ENCODE measurements around the gene CAPN12.

The CAPN12 gene

DNA sequence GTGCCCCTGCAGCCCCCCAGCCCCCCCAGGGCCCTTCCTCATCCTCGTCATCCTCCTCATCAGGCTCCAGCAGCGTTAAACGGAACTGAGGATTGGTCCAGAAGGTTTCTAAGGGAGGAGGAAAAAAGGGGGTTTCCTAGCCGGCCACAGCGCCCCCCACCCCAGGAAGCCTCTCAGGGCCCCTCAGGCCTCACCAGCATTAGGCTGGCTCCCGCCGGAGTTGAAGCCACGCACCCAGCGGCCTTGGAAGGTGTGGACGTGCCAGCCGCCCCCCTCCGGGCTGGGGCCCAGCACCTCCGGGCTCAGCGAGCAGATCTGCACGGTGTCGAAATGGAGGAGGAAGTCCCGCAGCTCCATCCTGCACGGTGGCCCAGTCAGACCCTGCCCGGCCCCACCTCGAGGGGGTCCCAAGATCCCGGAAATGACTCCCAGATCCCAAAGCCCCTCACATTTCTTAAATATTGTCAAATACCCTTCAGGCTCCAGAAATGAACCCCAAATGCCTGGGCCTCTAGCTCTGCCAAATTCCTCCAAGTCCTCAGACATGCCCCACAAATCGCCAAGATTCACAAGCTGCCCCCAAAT, 6.9 kb downstream of the CAPN12 start:
- no peak for DNase-seq

DNA sequence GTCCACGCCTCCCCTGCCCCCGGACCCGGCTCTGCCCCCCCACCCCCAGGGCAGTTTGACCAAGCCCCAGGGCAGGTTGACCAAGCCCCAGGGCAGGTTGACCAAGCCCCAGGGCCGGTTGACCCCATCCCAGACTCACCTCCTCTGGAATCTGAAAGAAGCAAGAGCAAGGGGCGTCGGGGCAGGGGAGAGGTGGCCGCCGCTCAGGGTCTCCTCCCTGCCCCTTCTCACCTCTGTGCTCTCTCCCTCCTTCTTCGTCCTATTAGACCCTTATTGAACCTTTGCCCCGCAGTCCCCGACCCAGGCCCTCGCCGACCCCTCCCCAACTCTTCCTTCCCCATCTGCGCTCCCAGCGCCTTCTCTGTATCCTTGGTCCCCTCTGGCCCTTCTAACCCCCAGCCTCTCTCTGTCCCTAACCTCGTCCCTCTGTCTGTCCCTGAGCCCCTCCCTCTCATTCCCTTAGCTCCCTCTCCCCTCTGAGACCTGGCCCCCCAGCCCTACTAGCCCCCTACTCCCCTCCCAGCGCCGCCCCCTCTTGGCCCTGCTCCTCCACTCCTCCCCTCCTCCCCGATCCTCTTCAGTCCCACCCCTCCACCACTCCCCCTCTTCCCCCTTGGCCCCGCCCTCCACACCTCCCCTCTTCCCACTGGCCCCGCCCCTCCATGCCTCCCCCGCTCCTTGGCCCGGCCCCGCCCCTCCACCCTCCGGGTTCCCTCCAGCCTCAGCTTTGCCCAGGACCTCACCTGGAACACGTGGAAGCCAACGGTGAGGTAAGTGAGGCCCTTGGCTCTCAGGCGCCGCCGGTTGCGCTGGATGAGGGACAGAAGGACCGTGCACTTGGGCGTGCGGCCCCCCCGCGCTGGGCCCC, 7.6 kb downstream of the CAPN12 start:
- no peak for DNase-seq

DNA sequence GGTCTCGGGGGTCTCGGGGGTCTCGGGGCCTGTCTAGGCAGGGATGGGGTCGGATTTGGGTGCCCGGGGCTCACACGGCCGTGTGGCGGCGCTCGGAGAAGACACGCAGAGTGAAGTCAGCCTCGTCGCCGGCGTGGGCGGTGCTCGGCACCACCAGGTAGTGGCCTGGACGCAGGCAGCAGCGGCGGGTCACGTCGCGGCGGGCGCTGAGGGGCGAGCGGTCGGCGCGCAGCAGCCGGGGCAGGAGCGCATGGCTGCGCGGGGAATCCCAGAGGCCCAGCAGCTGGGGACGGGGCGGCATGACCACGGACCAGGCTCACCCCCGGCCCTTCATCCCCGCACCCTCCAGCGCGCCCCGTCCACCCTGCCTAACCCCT, 8.2 kb downstream of the CAPN12 start:
- DNase-seq = no peak

GRCh38 chr19:38735257-38735686, 9.0 kb downstream of the CAPN12 start:
- no peak for DNase-seq

DNA sequence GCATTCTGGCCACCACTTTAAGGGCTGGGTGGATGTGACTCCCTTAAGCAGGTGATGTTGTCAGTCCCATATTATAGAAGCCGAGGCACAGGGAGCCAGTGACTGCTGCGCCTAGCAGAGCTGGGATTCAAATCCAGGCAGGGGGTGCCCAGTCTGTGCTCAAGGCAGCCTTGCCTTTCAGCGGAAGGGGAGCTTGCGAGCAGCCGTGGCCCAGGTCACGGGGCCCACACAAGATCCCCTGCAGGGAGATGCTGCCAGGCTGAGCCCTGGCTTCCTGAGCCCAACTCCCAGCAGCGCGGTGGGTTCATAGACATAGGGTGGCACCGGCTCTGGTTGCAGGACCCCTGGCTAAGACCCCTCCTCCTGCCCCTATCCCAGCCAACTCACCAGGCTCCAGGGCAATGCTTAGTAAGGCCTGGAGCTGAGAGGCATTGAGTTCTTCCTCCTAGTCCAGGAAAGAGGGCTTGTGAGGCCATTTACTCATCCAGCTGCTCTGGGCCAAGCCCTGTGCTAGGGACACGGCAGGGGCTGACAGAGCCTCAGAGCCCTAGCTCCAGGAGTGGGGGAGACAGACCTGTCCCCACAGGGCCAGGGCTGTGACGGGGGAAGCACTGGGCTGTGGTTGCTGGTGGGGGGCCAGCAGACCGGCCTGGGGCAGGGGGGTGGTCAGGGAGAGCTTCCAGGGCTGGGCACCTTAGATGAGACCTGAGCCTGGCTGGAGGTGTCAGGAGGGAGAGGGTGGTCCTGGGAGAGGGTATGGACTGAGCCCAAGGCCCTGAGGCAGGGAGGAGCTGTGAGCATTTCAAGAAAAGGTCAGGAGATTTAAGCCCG, 9.6 kb downstream of the CAPN12 start:
- peak; percentile 10 to 41 for DNase-seq

DNA sequence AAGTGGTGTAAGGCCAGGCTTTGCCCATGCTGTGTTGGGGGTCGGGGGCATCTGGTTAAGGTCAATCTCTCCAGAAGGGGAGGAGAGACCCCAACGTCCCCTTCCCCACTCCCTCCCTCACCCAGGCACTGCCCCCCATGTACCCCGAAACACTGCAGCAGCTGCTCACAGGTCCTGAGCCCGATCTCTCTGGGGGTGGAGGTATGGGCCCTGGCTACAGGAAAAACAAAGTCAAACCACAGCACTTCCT, 10.2 kb downstream of the CAPN12 start:
- no peak for DNase-seq

DNA sequence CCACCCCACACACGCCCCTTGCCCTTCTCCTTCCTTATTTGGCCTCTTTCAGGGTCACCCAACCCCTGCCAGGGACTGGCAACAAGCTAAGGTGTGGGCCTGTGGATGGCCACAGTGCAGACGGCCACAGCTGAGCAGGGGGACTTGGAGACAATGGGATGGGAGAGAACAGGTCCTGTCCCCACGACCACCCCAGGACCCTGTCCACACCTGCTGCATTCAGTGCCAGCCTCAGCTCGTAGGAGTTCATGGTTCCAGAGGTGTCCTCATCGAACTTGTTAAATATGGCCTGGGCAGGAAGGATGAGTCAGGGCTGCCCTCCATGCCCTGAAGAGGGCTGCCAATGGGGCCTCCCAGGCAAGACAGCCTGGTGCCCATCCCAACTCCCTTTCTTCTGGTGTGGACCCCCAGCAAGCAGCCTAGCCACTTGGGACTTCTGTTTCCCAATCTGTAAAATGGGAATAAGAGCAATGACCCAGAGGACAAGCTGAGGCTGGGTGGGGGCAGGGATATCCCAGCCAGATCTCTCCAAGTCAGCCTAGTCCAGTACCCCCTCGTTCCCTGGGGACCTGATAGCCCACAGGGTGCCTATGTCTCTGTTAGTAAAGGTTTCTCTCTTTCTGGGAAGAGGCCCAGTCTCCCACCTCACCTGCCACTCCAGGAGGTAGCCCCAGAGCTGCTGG, 10.6 kb downstream of the CAPN12 start:
- no peak for DNase-seq

DNA sequence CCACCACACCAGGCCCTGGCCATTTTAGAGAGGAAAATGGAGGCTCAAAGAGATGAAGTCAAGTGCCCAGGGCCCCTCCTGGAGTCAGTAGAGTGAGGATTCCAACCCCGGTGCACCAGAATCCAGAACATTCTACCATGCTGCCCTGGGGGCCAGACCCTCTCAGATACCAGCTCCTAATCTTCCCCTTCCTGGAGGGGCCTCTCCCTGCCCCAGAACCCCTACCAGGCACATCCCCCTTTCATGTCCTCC, 11.1 kb downstream of the CAPN12 start:
- no peak for DNase-seq

DNA sequence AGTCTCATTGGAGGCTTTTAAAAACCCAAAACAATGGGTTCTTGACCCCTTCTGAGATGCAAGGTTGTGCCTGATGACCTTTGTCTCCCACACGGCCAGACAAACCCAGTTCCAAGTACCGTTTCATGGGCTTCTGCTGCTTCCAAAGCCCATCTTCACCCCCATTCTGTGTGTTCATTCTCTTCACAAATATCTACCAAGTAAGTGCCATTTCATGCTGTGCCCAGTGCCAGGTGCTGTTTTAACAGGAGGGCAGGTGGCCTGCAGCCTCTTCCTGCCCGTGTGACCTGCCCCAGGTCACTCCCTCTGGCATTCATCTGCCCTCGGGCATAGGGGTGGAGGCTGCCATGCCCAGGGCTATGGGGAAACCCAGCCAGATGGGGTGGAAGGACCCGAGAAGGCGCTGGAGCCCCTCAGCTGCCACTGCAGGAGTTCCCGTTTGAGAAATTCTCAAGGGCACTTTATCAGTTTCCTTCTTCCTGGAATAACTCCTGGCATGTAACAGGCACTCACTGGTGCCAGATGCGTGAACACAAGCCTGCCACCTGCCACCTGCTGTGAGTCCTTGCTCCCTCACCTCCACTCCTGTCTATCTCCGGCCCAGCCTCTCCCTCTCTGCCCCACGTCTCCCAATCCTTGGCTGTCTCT, 12.5 kb downstream of the CAPN12 start:
- DNase-seq = no peak

DNA sequence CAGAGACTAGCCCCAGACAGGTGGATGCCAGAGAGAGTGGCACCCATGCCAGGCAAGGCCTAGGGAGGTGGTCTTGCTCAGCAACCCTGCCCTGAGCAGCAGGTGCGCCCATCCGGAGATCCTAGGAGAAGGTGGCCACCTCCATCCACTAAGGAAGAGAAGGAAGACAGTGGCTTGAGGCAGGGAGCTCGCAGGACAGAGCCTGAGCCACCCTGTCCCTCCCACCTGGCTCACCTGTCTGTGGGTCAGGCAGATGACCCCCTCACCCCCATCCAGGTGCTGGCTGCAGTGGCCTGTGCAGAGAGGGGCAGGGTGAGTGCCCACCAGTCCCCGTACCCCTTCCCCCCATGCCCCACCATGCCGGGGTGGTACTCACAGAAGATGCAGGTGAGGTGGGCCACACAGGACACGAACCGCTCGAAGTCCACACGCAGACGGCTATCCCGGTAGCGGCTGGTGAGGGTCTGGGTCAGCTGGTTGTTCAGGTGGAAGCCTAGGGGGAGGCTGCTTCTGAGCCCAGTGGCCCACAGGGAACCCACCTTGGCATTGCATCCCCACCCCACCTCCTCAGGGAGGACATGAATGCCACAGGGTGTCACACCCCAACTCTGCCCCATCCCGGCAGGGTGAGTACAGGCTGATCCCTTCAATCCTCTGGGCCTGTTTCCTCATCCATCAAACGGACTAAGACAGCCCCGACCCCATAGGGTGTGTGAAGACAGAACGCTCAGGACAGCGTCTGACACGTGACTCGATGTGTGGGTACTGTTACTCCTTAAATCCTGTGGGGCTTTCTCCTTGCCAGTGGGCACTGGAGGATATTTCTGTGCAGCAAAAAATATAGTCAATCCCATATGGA, 13.3 kb downstream of the CAPN12 start:
- DNase-seq = no peak

DNA sequence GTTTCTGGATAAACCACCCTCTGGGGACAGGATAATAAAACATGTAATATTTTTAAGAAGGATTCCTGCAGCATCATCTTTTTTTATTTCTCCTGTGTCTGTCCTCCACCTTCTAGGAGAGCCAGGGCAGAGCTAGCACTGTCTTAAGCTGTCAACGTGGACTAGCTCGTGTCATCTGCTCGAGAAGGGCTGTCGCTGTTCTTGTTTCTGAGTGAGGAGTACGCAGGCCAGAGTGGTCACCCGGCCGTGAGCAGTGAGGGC, 13.9 kb downstream of the CAPN12 start:
- DNase-seq = no peak

GRCh38 chr19:38729653-38730469, 14.4 kb downstream of the CAPN12 start:
- peak; percentile 21 to 51 for DNase-seq

- no peak for DNase-seq
These were observed 15.3 kb downstream of the CAPN12 start for GRCh38 chr19:38728752-38729541.

DNA sequence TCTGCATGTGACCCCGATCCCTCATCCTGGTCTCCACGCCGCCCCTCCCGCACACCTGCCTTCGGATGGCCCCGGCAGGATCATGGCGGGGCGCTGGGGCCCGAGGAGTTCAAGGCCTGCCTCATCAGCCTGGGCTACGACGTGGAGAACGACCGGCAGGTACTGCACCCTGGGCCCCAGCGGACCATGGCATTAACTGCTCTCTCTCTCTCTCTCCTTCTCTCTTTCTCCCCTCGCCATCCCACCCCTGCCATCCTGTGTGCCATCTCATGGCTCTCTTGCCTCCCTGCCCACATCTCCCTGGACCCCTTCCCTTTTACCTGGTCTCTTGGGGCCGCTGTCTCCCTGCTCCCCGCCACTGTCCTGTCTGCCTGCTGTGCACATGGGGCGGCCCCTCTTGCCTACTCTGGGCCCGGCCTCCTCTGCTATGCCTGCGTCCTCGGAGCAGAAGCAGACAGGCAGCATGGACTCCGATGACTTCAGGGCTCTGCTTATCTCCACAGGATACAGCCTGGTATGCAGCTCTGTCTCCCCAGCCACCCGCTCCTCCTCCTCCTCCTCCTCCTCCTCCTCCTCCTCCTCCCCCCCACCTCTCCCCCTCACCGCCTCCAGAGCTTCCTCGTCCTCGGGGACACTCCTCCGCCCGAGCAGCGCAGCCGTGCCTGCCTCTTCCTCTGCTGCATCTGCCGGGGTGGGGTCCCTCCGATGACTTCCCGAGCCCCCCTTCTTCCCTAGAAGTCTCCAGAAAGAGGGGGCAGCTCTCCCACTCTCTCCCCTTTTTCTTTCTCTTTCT, 16.2 kb downstream of the CAPN12 start:
- no peak for DNase-seq

DNA sequence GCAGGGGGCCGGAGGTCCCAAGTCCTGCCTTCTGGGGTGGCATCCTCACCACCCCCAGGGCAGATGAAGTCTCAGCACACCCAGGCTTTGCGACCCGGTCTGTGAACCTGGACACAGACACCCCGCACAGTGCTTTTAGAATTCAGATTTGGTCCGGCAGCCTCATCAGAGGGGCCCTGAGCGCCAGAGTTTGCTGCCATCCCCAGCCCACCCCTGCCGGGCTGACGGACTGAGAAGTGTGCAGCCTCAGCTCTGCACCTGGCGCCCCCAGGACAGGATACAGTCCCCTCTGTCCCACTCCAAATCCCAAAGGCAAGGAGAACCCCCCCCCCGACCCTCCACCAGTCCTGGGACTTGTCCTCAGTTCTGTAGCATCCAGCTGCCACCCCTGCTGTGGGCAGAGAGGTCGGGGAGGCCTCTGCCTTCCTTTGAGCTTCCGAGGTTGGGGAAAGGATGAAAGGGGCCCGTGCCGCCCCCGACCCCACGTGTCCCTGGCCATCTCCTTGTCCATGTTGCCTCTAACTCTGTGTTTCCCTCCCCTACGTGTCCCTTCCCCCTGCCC, 16.9 kb downstream of the CAPN12 start:
- DNase-seq = no peak

DNA sequence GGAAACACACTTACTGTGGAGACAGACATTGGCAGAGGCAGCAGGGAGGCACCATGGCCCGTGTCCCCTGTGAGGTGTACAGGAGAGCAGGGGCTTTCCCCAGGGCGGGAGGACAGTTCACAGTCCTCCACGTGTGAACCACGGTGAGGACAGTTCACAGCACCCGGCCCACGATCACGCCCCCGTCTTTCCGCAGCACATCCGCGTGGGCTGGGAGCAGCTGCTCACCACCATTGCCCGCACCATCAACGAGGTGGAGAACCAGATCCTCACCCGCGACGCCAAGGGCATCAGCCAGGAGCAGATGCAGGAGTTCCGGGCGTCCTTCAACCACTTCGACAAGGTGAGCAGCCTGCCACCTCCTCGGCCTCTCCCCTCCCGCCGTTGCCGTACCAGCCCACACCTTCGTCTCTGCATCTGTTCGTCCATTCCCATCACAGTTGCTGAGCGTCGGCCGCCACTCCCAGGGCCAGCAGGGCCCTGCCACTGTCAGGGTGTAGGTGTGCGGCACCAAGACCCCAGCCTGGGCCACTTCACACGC, 17.4 kb downstream of the CAPN12 start:
- no peak for DNase-seq

DNA sequence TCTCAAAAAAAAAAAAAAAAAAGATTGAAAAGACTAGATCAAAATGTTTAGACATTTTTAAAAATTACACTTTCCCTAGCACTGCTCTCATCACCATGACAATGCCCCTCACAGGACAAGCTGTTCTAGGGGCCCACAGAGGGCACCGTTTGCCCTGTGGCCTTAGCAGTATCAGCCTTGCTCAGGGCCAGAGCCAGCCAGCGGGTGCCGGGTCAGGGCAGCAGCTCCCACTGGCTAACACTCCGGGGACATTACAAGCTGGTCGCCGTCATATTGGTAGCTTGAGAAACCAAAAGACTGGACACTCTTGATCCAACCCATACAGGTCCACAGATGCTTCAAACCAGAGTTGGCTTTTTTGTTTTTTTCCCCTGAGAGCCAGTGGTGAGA, 18.0 kb downstream of the CAPN12 start:
- DNase-seq = no peak

GRCh38 chr19:38725469-38726283, 18.6 kb downstream of the CAPN12 start:
- no peak for DNase-seq
